Skin epidermis (tissue), 12 donors: ENCODE data around the gene SHKBP1.

Experiments
- H3K27ac ChIP-seq, 21 experiments: fragments of 200-600 bp; sonication (generic) in 11 of 21; one replicate each; pipeline ENCODE4 v1.5.0; 2020; ENCODE audit warnings: mild to moderate bottlenecking in 3 of 21, inconsistent platforms in 2 of 21, moderate library complexity in 2 of 21
- H3K4me3 ChIP-seq, 7 experiments: fragments of 200-600 bp; sonication (generic) in 2 of 7; one replicate each; pipeline ENCODE4 v1.5.0; 2020; ENCODE audit warnings: inconsistent platforms in 2 of 7, mild to moderate bottlenecking in 2 of 7, moderate library complexity in 1 of 7

Gene SHKBP1

GRCh38 chr19:40610396-40611064 lies 33.9 kb downstream of the SHKBP1 start:
- Histone ChIP-seq H3K4me3 (peak overlapping the region in 5 of 7 experiments; percentile 38 to 53 (median 49)), H3K27ac (peak overlapping the region; percentile 21 to 92 (median 83))

DNA sequence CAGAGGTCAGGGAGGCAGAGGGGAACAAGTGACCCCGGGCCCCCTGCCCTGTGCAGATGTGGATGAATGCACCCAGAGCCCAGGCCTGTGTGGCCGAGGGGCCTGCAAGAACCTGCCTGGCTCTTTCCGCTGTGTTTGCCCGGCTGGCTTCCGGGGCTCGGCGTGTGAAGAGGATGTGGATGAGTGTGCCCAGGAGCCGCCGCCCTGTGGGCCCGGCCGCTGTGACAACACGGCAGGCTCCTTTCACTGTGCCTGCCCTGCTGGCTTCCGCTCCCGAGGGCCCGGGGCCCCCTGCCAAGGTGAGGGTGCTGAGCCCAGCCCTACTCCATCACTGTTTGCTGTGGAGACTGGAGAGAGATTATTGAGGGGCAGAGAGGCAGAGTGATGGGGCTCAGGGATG lies 34.4 kb downstream of the SHKBP1 start:
- peak overlapping the region in 18 of 21 experiments; percentile 45 to 92 (median 84) for H3K27ac ChIP-seq
- peak overlapping the region in 1 of 7 experiments; percentile 45 for H3K4me3 ChIP-seq

DNA sequence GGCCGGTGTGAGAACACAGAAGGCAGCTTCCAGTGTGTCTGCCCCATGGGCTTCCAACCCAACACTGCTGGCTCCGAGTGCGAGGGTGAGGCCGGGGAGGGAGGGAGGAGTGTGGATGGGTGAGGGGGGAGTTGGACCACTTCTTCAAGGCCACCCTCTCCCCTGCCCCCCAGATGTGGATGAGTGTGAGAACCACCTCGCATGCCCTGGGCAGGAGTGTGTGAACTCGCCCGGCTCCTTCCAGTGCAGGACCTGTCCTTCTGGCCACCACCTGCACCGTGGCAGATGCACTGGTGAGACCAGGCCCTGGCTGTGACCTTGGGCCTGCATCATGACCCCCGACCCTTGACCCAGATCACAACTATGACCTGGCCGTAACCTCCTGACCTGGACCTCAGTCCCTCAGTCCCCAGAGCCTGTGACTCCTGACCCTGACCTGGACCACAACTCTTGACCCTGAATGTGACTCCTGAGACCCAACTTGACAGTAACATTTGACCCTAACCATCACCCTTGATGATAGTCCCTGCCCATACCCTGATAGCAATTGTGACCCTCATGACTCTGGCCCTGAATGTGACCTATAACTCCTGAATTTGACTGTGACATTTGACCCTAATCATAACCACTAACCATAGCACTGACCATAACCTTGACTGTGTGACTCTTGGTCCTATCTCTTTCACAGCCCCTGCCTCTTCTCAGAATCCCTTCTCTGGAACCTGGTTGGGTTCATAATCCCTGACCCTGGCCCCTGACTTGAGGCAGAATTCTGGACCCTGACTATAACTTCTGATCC lies 35.4 kb downstream of the SHKBP1 start:
- H3K4me3 ChIP-seq: no peak overlapping the region
- peak overlapping the region in 11 of 21 experiments; percentile 45 to 92 (median 83) for H3K27ac ChIP-seq

GRCh38 chr19:40612831-40613689 lies 36.4 kb downstream of the SHKBP1 start:
- peak overlapping the region; percentile 20 to 89 (median 80) for H3K27ac ChIP-seq
- peak overlapping the region; percentile 39 to 80 (median 51) for H3K4me3 ChIP-seq

DNA sequence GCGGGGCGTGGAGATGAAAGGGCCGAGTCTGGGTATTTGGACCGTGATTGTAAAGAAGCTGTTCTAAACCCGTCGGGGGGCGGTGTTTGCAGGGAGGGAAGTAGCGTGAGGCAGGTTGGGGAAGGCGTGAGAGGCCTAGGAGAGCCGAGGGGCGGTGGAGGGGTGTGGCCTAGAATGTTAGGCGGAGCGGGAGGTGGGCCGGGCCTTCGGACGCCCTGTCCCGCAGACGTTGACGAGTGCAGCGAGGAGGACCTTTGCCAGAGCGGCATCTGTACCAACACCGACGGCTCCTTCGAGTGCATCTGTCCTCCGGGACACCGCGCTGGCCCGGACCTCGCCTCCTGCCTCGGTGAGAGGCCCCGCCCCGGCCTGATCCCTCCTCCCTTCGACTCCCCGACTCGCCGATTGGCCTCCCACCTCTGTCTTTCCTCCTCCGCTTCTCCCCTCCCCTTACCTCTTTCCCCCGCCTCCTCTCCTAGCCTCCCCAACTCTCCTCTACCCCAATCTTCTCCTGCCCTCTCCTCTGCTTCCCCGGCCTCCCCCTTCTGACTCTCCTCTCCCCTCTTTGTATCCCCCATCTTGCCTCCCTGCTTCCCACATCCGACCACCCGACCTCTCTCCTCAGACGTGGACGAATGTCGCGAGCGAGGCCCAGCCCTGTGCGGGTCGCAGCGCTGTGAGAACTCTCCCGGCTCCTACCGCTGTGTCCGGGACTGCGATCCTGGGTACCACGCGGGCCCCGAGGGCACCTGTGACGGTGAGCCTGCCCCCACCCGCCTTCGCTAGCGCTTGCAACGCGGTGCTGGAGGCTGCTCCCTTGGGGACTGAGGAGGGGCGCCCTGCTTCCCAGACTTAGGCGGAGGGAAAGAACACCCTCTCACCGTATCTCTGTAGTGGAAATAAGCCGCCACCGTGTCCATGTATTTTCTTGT lies 37.3 kb downstream of the SHKBP1 start:
- H3K4me3 ChIP-seq: peak overlapping the region; percentile 39 to 80 (median 51)
- H3K27ac ChIP-seq: peak overlapping the region; percentile 20 to 89 (median 78)

DNA sequence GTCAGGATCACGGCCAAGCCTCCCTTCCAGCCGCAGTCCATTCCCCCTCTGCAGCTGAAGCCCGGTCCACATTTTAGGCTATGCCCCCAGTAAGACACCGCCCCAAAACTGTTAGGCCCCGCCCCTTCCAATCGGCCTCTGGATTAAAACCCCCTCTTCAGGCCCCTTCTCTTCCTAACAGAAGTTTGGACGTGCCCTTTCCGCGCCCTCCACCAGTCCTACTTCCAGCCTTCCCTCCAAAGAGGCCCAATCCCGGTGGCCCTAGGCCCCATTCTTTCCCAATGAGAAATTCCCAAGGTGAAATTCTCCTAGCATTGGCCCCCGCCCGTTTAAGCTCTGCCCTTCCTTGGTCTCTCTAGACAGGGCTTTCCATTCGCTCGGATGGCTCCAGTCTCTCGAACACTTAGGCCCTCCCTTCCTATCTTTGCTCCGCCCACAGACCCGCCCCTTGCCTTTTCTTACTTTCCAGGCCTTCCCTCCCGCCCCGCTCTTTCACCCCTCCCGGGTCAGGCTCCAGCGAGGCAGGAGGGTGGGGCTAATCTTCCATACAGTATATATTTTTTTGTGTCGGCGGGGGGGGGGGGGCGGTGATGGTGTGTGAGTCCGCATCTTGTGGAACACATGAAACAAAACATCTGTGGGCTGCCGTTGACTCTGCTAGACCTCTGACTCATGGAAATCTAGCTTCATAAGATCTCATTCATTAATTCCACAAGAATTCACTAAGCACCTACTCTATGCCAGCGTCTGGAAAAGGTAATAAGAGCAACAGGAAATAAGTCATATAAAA lies 38.1 kb downstream of the SHKBP1 start:
- H3K27ac ChIP-seq: peak overlapping the region in 20 of 21 experiments; percentile 20 to 89 (median 79)
- peak overlapping the region; percentile 39 to 80 (median 51) for H3K4me3 ChIP-seq

DNA sequence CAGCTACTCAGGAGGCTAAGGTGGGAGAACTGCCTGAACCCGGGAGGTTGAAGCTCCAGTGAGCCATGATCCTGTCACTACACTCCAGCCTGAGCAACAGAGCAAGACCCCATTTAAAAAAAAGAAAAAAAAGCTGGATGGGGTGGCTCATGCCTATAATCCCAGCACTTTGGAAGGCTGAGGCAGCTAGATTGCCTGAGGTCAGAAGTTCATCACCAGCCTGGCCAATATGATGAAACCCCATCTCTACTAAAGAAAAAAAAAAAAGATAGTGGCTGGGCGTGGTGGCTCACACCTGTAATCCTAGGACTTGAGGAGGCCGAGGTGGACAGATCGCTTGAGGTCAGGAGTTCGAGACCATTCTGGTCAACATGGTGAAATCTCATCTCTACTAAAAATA lies 39.5 kb downstream of the SHKBP1 start:
- Histone ChIP-seq H3K27ac (peak overlapping the region in 3 of 21 experiments; percentile 0 to 84 (median 11)), H3K4me3 (no peak overlapping the region)

DNA sequence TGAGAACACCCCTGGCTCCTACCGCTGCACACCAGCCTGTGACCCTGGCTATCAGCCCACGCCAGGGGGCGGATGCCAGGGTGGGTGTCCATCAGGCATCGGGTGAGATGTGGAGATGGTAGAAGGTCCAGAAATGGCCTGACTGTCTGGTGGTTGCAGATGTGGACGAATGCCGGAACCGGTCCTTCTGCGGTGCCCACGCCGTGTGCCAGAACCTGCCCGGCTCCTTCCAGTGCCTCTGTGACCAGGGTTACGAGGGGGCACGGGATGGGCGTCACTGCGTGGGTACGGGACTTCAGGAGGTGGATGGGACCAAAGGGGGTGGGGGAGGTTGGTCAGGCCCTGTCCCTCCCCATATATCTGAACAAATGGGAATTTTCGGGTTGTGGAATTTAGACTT lies 40.3 kb downstream of the SHKBP1 start:
- Histone ChIP-seq H3K4me3 (no peak overlapping the region), H3K27ac (no peak overlapping the region)

DNA sequence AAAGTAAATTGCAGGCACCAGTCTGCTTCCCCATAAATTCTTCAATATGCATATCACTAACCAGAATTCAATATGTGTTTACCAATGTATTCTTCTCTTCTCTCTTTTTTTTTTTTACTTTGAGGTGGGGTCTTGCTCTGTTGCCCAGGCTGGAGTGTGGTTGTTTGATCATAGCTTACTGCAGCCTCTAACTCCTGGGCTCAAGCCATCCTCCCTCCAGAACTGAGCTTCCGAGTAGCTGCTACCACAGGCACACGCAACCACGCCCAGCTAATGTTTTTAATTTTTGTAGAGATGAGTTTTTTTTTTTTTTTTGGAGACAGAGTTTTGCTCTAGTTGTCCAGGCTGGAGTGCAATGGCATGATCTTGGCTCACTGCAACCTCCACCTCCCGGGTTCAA lies 41.3 kb downstream of the SHKBP1 start:
- no peak overlapping the region for H3K27ac ChIP-seq
- no peak overlapping the region for H3K4me3 ChIP-seq

DNA sequence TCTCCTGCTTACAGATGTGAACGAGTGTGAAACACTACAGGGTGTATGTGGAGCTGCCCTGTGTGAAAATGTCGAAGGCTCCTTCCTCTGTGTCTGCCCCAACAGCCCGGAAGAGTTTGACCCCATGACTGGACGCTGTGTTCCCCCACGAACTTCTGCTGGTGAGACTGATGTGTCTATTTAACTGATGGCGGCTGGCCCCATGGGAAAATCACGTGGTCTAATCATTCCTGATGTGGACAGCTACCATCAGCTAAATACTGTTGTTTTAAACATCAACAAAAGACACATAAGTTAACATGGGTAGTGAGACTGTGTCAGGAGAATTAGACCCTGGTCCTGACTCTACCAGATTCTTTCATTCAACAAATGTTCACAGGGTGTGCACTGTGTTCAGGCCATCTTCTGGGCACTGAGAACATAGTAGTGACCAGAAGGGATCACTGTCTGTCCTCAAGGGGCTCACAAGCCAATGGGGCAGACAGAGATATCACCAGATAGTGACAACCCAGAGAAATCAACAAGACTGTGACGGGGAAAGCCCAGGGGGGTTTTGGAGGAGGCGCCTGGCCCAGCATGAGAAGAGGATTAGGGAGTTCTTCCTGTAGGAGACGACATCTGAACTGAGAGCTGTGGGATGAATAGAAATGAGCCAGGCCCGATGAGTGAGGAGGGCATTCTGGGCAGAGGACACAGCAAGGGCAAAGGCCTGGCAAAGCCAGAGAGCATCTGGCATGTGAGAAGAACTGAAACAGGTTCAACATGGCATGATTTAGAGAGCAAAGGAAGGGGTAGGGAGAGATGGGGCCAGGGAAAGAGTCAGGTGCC lies 42.9 kb downstream of the SHKBP1 start:
- H3K4me3 ChIP-seq: no peak overlapping the region
- no peak overlapping the region for H3K27ac ChIP-seq

GRCh38 chr19:40620161-40620485 lies 43.5 kb downstream of the SHKBP1 start:
- Histone ChIP-seq H3K27ac (no peak overlapping the region), H3K4me3 (no peak overlapping the region)

- Histone ChIP-seq H3K27ac (no peak overlapping the region), H3K4me3 (no peak overlapping the region)
Observed at GRCh38 chr19:40621283-40621682, 44.6 kb downstream of the SHKBP1 start.

- Histone ChIP-seq H3K27ac (no peak overlapping the region), H3K4me3 (no peak overlapping the region)
Observed at GRCh38 chr19:40621966-40622772, 45.5 kb downstream of the SHKBP1 start.

DNA sequence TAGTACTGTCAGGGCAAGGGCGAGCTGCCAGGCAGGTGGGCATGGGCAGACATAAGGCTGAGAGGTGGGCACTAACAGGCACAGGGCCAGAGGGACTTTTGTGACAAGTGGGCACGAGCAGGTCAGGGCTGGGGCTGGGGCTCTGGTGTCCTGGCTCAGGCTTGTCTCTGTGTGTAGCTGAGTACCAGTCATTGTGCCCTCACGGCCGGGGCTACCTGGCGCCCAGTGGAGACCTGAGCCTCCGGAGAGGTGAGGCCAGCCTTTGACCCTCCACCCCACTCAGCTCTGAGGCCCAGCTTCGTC lies 46.1 kb downstream of the SHKBP1 start:
- H3K27ac ChIP-seq: no peak overlapping the region

GRCh38 chr19:40623403-40624251 lies 47.0 kb downstream of the SHKBP1 start:
- peak overlapping the region in 1 of 21 experiments; percentile 16 for H3K27ac ChIP-seq

More for the DNA sequence above, 46.1 kb downstream of the SHKBP1 start:
- H3K4me3 ChIP-seq: no peak overlapping the region

More at GRCh38 chr19:40623403-40624251, 47.0 kb downstream of the SHKBP1 start:
- H3K4me3 ChIP-seq: no peak overlapping the region
